ENCODE data around the gene RAD51AP1. TPM values are rescaled to one million over a fixed set of nuclear protein-coding genes. Genes with fewer than 3 reads are reported as not detected.

RAD51AP1 gene
- total and polyA plus RNA-seq, 2 donors (not counting 1 experiment from before 2014, with no cell fraction given) = 3.5 to 4.6 TPM

- H3K27ac Mint-ChIP-seq = no peak overlapping the region
- peaks cover 0 to under 1% of the 10 kb centered on the region in 2 experiments for H3K36me3 ChIP-seq (replicated peaks in 1 of 2; ENCODE audit: control extremely low read depth in 1 of 2, control insufficient read depth in 1 of 2, extremely low read depth in 1 of 2, insufficient read depth in 2 of 2, low read length in 1 of 2)
These were observed 15.3 kb downstream of the RAD51AP1 start for GRCh38 chr12:4553943-4554342.

GRCh38 chr12:4555804-4556203, 17.1 kb downstream of the RAD51AP1 start:
- ATAC-seq (ENCODE audit: low read depth) (no peak), DNase-seq (no peak)
- Histone ChIP-seq H4K20me1 (ENCODE audit: control insufficient read depth, insufficient read depth, low read length, poor library complexity, severe bottlenecking) (no peaks in the 10 kb centered on the region), H3K9me3 (ENCODE audit: control extremely low read depth in 1 of 3, control insufficient read depth in 2 of 3, insufficient read depth in 1 of 3, low read length in 2 of 3) (no peaks in the 10 kb centered on the region), H2AFZ (ENCODE audit: insufficient read depth, low read depth, low read length, poor library complexity, severe bottlenecking) (no peak overlapping the region), H3K4me2 (replicated peaks; ENCODE audit: low read depth, low read length, poor library complexity, severe bottlenecking) (no peak overlapping the region), H3K36me3 (replicated peaks in 1 of 2; ENCODE audit: control extremely low read depth in 1 of 2, control insufficient read depth in 1 of 2, extremely low read depth in 1 of 2, insufficient read depth in 2 of 2, low read length in 1 of 2) (no peaks in the 10 kb centered on the region), H3K9ac (ENCODE audit: low read length) (no peak overlapping the region), H3K4me3 (ENCODE audit: control extremely low read depth in 1 of 5, extremely low read depth in 1 of 5, insufficient read depth in 1 of 5, low read depth in 2 of 5, low read length in 4 of 5) (no peak overlapping the region), H3K79me2 (ENCODE audit: control insufficient read depth, insufficient read depth, low read length) (no peaks in the 10 kb centered on the region), H3K4me1 (ENCODE audit: control insufficient read depth in 2 of 2, insufficient read depth in 2 of 2, low read length in 2 of 2) (no peaks in the 10 kb centered on the region), H3K27me3 (replicated peaks in 1 of 4; ENCODE audit: control extremely low read depth in 1 of 4, control insufficient read depth in 3 of 4, insufficient read depth in 4 of 4, low read length in 3 of 4) (no peaks in the 10 kb centered on the region), H3K27ac (ENCODE audit: low read length in 2 of 2) (no peak overlapping the region)
- ChIA-PET POLR2A (no interaction called here), CTCF (interaction anchor here (1.6 kb wide), 1 partner anchor 24 kb away, joined by 3 read pairs; no protein-coding TSS in a partner anchor)
- no peak overlapping the region for H3K4me3 Mint-ChIP-seq
- no peaks in the 10 kb centered on the region for H3K9me3 Mint-ChIP-seq (ENCODE audit: insufficient read depth)
- WGBS (ENCODE audit: insufficient coverage) = no CpG with 5 or more reads among the region's 2 CpGs
- no peak overlapping the region for H3K27ac Mint-ChIP-seq
- no peaks in the 10 kb centered on the region for H3K27me3 Mint-ChIP-seq
- intact Hi-C loops (cut with micrococcal nuclease) = no loop called here
- TF ChIP-seq CTCF (IDR thresholded peaks at IDR 0.05) = no peak
- H3K4me1 Mint-ChIP-seq = no peaks in the 10 kb centered on the region

More at GRCh38 chr12:4553943-4554342, 15.3 kb downstream of the RAD51AP1 start:
- no peak for TF ChIP-seq CTCF (IDR thresholded peaks at IDR 0.05)
- no peak for TF ChIP-seq EZH2 (IDR thresholded peaks at IDR 0.05; ENCODE audit: borderline replicate concordance, insufficient read depth, low read depth, low read length, poor library complexity, severe bottlenecking)
- CTCF ChIA-PET = interaction anchor here (1.4 kb wide), 1 partner anchor 11 kb away, joined by 5 read pairs; no protein-coding TSS in a partner anchor
- Histone ChIP-seq H2AFZ (ENCODE audit: insufficient read depth, low read depth, low read length, poor library complexity, severe bottlenecking) (no peak overlapping the region), H3K4me2 (replicated peaks; ENCODE audit: low read depth, low read length, poor library complexity, severe bottlenecking) (no peak overlapping the region), H3K27ac (ENCODE audit: low read length in 2 of 2) (no peak overlapping the region), H4K20me1 (ENCODE audit: control insufficient read depth, insufficient read depth, low read length, poor library complexity, severe bottlenecking) (no peaks in the 10 kb centered on the region), H3K9me3 (ENCODE audit: control extremely low read depth in 1 of 3, control insufficient read depth in 2 of 3, insufficient read depth in 1 of 3, low read length in 2 of 3) (no peaks in the 10 kb centered on the region), H3K4me3 (ENCODE audit: control extremely low read depth in 1 of 5, extremely low read depth in 1 of 5, insufficient read depth in 1 of 5, low read depth in 2 of 5, low read length in 4 of 5) (no peak overlapping the region), H3K27me3 (replicated peaks in 1 of 4; ENCODE audit: control extremely low read depth in 1 of 4, control insufficient read depth in 3 of 4, insufficient read depth in 4 of 4, low read length in 3 of 4) (no peaks in the 10 kb centered on the region), H3K79me2 (ENCODE audit: control insufficient read depth, insufficient read depth, low read length) (no peaks in the 10 kb centered on the region), H3K9ac (ENCODE audit: low read length) (no peak overlapping the region), H3K4me1 (ENCODE audit: control insufficient read depth in 2 of 2, insufficient read depth in 2 of 2, low read length in 2 of 2) (no peaks in the 10 kb centered on the region)
- no peaks in the 10 kb centered on the region for H3K27me3 Mint-ChIP-seq
- no peak overlapping the region for H3K4me3 Mint-ChIP-seq
- intact Hi-C loops (cut with micrococcal nuclease) = no loop called here
- ATAC-seq (ENCODE audit: low read depth) (no peak), DNase-seq (no peak)
- POLR2A ChIA-PET = no interaction called here
- H3K4me1 Mint-ChIP-seq = no peaks in the 10 kb centered on the region
- H3K9me3 Mint-ChIP-seq (ENCODE audit: insufficient read depth) = no peaks in the 10 kb centered on the region
- 100% methylated on average over 4 of the region's 4 CpGs for WGBS (ENCODE audit: insufficient coverage)
